NT2/D1 (cell line): Measurements from ENCODE around the gene SLC5A3.

Experiments
- YY1 ChIP-seq: IDR thresholded peaks from 2 replicates; pipeline ENCODE4 v1.6.1; 2011; ENCODE audit not compliant: insufficient read length, insufficient read depth
- ZNF274 ChIP-seq: IDR thresholded peaks from 2 replicates; pipeline ENCODE4 v1.6.1; 2011; ENCODE audit warnings: mild to moderate bottlenecking, low read depth, low read length

GRCh38 chr21:34100337-34100736, 27.0 kb downstream of the SLC5A3 start:
- TF ChIP-seq YY1 (no peak), ZNF274 (no peak)
